WTC11 (cell line): Measurements from ENCODE around the gene STAB1. TPM values are rescaled to one million over a fixed set of nuclear protein-coding genes. Genes with fewer than 3 reads are reported as not detected.

Experiments used
- ATAC-seq: fragments of 200-7000 bp; cut with Tn5 transposase; 2 replicates; pipeline ENCODE4 v1.10.0; 2021; ENCODE audit warnings: mild to moderate bottlenecking, moderate library complexity
- CTCF ChIA-PET: fragments of 300-600 bp; sonication (Branson Sonifier 250); formaldehyde crosslinking; loops from one replicate; lab custom pipeline; 2021; ENCODE audit warnings: antibody characterized with exemption; lab: Charles Lee
- POLR2A ChIA-PET: fragments of 350-600 bp; sonication (Branson Sonifier 250); formaldehyde crosslinking; loops from one replicate; lab custom pipeline; 2021; ENCODE audit warnings: antibody characterized with exemption; lab: Charles Lee
- DNase-seq: peaks from one replicate; pipeline ENCODE4 v3.0.0; 2021; ENCODE audit warnings: low spot score
- H3K27ac Mint-ChIP-seq: 2 replicates; pipeline ENCODE4 v1.8.0; 2021; ENCODE audit warnings: mixed read lengths
- H3K27me3 Mint-ChIP-seq: 2 replicates; pipeline ENCODE4 v1.8.0; 2021; ENCODE audit warnings: low read depth, mild to moderate bottlenecking, moderate library complexity, mixed read lengths
- H3K36me3 Mint-ChIP-seq: 2 replicates; pipeline ENCODE4 v1.8.0; 2021; ENCODE audit warnings: mixed read lengths
- H3K4me1 Mint-ChIP-seq: 2 replicates; pipeline ENCODE4 v1.8.0; 2022; ENCODE audit warnings: mixed read lengths
- H3K4me3 Mint-ChIP-seq: 2 replicates; pipeline ENCODE4 v1.8.0; 2021; ENCODE audit warnings: mild to moderate bottlenecking, moderate library complexity, mixed read lengths
- H3K9me3 Mint-ChIP-seq: 2 replicates; pipeline ENCODE4 v1.8.0; 2021; ENCODE audit warnings: mixed read lengths
- ARID4B ChIP-seq: sonication (generic); formaldehyde crosslinking; IDR thresholded peaks from 2 replicates; pipeline ENCODE4 v1.8.0; 2023; ENCODE audit warnings: missing genetic modification reagents, mild to moderate bottlenecking, borderline replicate concordance
- CREM ChIP-seq: sonication (generic); formaldehyde crosslinking; IDR thresholded peaks from 2 replicates; pipeline ENCODE4 v1.8.1; 2022; ENCODE audit warnings: mild to moderate bottlenecking, missing genetic modification reagents, moderate library complexity
- ELF4 ChIP-seq: sonication (generic); formaldehyde crosslinking; IDR thresholded peaks from 2 replicates; pipeline ENCODE4 v1.8.1; 2022; ENCODE audit warnings: low read depth, mild to moderate bottlenecking, moderate library complexity, missing genetic modification reagents
- ERG ChIP-seq: fragments of 250-450 bp; sonication (Bioruptor Pico); IDR thresholded peaks from 2 replicates; pipeline ENCODE4 v1.8.0; 2021; ENCODE audit warnings: mild to moderate bottlenecking
- FOXP1 ChIP-seq: sonication (generic); formaldehyde crosslinking; IDR thresholded peaks from 2 replicates; pipeline ENCODE4 v1.8.0; 2022; ENCODE audit warnings: missing genetic modification reagents, mild to moderate bottlenecking, moderate library complexity, borderline replicate concordance
- HMGA2 ChIP-seq: fragments of 250-450 bp; sonication (Bioruptor Pico); IDR thresholded peaks from 2 replicates; pipeline ENCODE4 v1.4.0; 2021; ENCODE audit warnings: mild to moderate bottlenecking, moderate library complexity
- IRF2 ChIP-seq: sonication (generic); formaldehyde crosslinking; IDR thresholded peaks from 2 replicates; pipeline ENCODE4 v1.8.0; 2022; ENCODE audit warnings: low read depth, missing genetic modification reagents, borderline replicate concordance
- JUN ChIP-seq: sonication (generic); formaldehyde crosslinking; IDR thresholded peaks from 2 replicates; pipeline ENCODE4 v1.8.0; 2023; ENCODE audit warnings: mild to moderate bottlenecking, missing genetic modification reagents
- KAT7 ChIP-seq: sonication (generic); formaldehyde crosslinking; IDR thresholded peaks from 2 replicates; pipeline ENCODE4 v1.8.1; 2023; ENCODE audit warnings: missing genetic modification reagents, mild to moderate bottlenecking, borderline replicate concordance
- MXD4 ChIP-seq: fragments of 250-450 bp; sonication (Bioruptor Pico); IDR thresholded peaks from 2 replicates; pipeline ENCODE4 v1.8.0; 2021; ENCODE audit warnings: mild to moderate bottlenecking, moderate library complexity, borderline replicate concordance
- NFYB ChIP-seq: sonication (generic); formaldehyde crosslinking; conservative IDR thresholded peaks from 2 replicates; pipeline ENCODE4 v1.8.0; 2022; ENCODE audit warnings: low read depth, missing genetic modification reagents
- PRDM15 ChIP-seq: sonication (generic); formaldehyde crosslinking; IDR thresholded peaks from 2 replicates; pipeline ENCODE4 v1.8.0; 2022; ENCODE audit warnings: missing genetic modification reagents
- RELA ChIP-seq: sonication (generic); formaldehyde crosslinking; IDR thresholded peaks from 2 replicates; pipeline ENCODE4 v1.8.1; 2022; ENCODE audit warnings: missing genetic modification reagents, mild to moderate bottlenecking, borderline replicate concordance
- SMAD3 ChIP-seq: sonication (generic); formaldehyde crosslinking; IDR thresholded peaks from 2 replicates; pipeline ENCODE4 v1.8.0; 2022; ENCODE audit warnings: missing genetic modification reagents, mild to moderate bottlenecking, borderline replicate concordance
- SMAD4 ChIP-seq: sonication (generic); formaldehyde crosslinking; IDR thresholded peaks from 2 replicates; pipeline ENCODE4 v1.8.0; 2022; ENCODE audit warnings: mild to moderate bottlenecking, missing genetic modification reagents
- SP1 ChIP-seq: sonication (generic); formaldehyde crosslinking; conservative IDR thresholded peaks from 2 replicates; pipeline ENCODE4 v1.8.1; 2022; ENCODE audit warnings: missing genetic modification reagents
- STAT6 ChIP-seq: sonication (generic); formaldehyde crosslinking; conservative IDR thresholded peaks from 2 replicates; pipeline ENCODE4 v1.8.1; 2023; ENCODE audit warnings: mild to moderate bottlenecking, low read depth, missing genetic modification reagents, moderate library complexity
- TCF7 ChIP-seq: sonication (generic); formaldehyde crosslinking; IDR thresholded peaks from 2 replicates; pipeline ENCODE4 v1.8.0; 2022; ENCODE audit warnings: mild to moderate bottlenecking, low read depth, missing genetic modification reagents, moderate library complexity
- TEAD1 ChIP-seq: sonication (generic); formaldehyde crosslinking; IDR thresholded peaks from 2 replicates; pipeline ENCODE4 v1.8.0; 2022; ENCODE audit warnings: mild to moderate bottlenecking, missing genetic modification reagents
- ZNF396 ChIP-seq: fragments of 250-450 bp; sonication (Bioruptor Pico); IDR thresholded peaks from 2 replicates; pipeline ENCODE4 v1.8.0; 2021; ENCODE audit warnings: mild to moderate bottlenecking, moderate library complexity, borderline replicate concordance
- ZNF416 ChIP-seq: fragments of 250-450 bp; sonication (Bioruptor Pico); IDR thresholded peaks from 2 replicates; pipeline ENCODE4 v1.9.0; 2021; ENCODE audit warnings: mild to moderate bottlenecking, inconsistent platforms
- ZNF423 ChIP-seq: fragments of 250-450 bp; sonication (Bioruptor Pico); IDR thresholded peaks from 2 replicates; pipeline ENCODE4 v2.1.2; 2022; ENCODE audit warnings: mild to moderate bottlenecking, moderate library complexity
- ZSCAN18 ChIP-seq: fragments of 250-450 bp; sonication (Bioruptor Pico); IDR thresholded peaks from 2 replicates; pipeline ENCODE4 v2.1.2; 2022; ENCODE audit warnings: mild to moderate bottlenecking, moderate library complexity
- total RNA-seq: library from RNA; stranded (reverse); gene quantifications from 3 replicates; pipeline ENCODE4 v1.2.3, GENCODE V29; 2021

The STAB1 gene
- total RNA-seq, 1 experiment from 2014 or later: 1.9 TPM

- TF ChIP-seq RELA (CRISPR knock-in tag) (no peak), ARID4B (CRISPR knock-in tag) (no peak), SP1 (CRISPR knock-in tag) (no peak), STAT6 (no peak), MXD4 (CRISPR knock-in tag) (no peak), ZSCAN18 (CRISPR knock-in tag) (no peak), ELF4 (no peak), FOXP1 (no peak), CREM (no peak), ERG (CRISPR knock-in tag) (no peak), TCF7 (CRISPR knock-in tag) (no peak), NFYB (CRISPR knock-in tag) (no peak), TEAD1 (CRISPR knock-in tag) (no peak), JUN (CRISPR knock-in tag) (no peak), HMGA2 (CRISPR knock-in tag) (no peak), IRF2 (CRISPR knock-in tag) (no peak)
- no peaks in the 10 kb centered on the region for H3K9me3 Mint-ChIP-seq
- DNase-seq (no peak), ATAC-seq (no peak)
- H3K36me3 Mint-ChIP-seq: no peaks in the 10 kb centered on the region
- ChIA-PET CTCF (no interaction called here), POLR2A (no interaction called here)
- H3K4me3 Mint-ChIP-seq: no peak overlapping the region
- no peaks in the 10 kb centered on the region; the same call in 1 of the 2 replicates for H3K27me3 Mint-ChIP-seq
- no peak overlapping the region for H3K27ac Mint-ChIP-seq
- peaks cover 7% of the 10 kb centered on the region for H3K4me1 Mint-ChIP-seq
Observed at GRCh38 chr3:52515192-52515591, 20.1 kb downstream of the STAB1 start.

GRCh38 chr3:52516509-52517195, 21.5 kb downstream of the STAB1 start:
- Mint-ChIP-seq H3K4me3 (no peak overlapping the region), H3K27me3 (no peaks in the 10 kb centered on the region; the same call in 1 of the 2 replicates), H3K9me3 (no peaks in the 10 kb centered on the region), H3K27ac (no peak overlapping the region), H3K36me3 (no peaks in the 10 kb centered on the region), H3K4me1 (peaks cover 7% of the 10 kb centered on the region)
- ATAC-seq (no peak), DNase-seq (no peak)
- ChIA-PET CTCF (interaction anchor here (0.8 kb wide), 1 partner anchor 20 kb away, joined by 3 read pairs; the partner anchor contains the start of gene UQCC5), POLR2A (no interaction called here)
- no peak for TF ChIP-seq ZNF416 (CRISPR knock-in tag)
- no peak for TF ChIP-seq ZNF396
- TF ChIP-seq PRDM15 (CRISPR knock-in tag): no peak
- no peak for TF ChIP-seq SMAD4 (CRISPR knock-in tag)
- TF ChIP-seq SMAD3 (CRISPR knock-in tag): no peak
- TF ChIP-seq KAT7 (CRISPR knock-in tag): no peak
- no peak for TF ChIP-seq ZNF423 (CRISPR knock-in tag)
